ENCODE measurements around the gene SNTN.

SNTN gene

DNA sequence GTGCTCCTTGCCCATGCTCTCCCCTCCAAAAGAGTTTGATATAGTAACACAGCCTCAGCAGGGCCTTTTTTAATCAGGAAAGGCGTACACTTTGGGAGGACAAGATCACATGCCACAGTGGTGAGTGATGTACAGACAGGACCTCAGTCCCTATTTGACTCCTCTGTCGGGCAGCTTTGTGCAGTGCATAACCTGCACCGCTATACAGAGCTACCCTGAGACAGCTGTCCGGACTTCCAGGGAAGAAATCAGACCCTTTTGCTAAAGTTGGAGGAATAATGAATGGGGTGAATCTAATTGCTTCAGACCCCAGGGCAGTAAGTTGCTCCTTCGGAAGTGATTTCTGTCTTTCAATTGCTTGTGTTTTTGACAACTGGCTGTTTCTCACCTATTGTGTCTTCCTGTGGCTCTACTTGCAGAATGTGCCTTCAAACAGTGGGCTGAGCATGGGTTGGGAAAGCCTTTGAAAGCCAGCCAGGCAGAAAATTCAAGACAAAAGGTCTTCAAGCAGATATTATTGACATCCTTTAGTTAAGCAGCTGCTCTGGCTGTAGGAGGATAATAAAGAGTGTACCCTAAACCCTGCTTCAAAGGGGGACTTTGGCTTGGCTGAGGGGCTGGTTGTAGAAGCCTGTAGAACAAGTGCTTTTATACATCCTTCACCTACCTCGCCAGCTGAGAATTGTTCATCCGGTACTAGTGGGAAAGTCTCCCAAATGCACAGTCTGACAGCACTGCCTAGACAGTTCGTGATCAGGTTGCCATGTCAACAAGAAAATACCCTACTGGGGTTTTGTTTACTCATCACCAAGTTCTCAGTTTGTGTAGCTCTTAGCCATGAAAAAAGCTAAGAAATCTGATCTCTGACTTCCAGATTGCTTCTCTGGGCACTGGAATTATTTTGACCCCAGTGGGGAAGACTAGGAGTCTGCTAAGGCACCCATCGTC is 35.1 kb downstream of the SNTN start:
- no peak for TF ChIP-seq YY1 (IDR thresholded peaks at IDR 0.05; ENCODE audit: low read depth)
- TF ChIP-seq EP300 (IDR thresholded peaks at IDR 0.05; ENCODE audit: borderline replicate concordance): no peak
- TF ChIP-seq, protein P1, sequence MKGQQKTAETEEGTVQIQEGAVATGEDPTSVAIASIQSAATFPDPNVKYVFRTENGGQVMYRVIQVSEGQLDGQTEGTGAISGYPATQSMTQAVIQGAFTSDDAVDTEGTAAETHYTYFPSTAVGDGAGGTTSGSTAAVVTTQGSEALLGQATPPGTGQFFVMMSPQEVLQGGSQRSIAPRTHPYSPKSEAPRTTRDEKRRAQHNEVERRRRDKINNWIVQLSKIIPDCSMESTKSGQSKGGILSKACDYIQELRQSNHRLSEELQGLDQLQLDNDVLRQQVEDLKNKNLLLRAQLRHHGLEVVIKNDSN (IDR thresholded peaks at IDR 0.05): no peak
- TF ChIP-seq TAF1 (IDR thresholded peaks at IDR 0.05; ENCODE audit: low read depth): no peak
- no peak for TF ChIP-seq ZBTB7A (IDR thresholded peaks at IDR 0.05; ENCODE audit: low read depth)
- TF ChIP-seq RAD21 (IDR thresholded peaks at IDR 0.05; ENCODE audit: low read depth): no peak
- TF ChIP-seq, protein P2, sequence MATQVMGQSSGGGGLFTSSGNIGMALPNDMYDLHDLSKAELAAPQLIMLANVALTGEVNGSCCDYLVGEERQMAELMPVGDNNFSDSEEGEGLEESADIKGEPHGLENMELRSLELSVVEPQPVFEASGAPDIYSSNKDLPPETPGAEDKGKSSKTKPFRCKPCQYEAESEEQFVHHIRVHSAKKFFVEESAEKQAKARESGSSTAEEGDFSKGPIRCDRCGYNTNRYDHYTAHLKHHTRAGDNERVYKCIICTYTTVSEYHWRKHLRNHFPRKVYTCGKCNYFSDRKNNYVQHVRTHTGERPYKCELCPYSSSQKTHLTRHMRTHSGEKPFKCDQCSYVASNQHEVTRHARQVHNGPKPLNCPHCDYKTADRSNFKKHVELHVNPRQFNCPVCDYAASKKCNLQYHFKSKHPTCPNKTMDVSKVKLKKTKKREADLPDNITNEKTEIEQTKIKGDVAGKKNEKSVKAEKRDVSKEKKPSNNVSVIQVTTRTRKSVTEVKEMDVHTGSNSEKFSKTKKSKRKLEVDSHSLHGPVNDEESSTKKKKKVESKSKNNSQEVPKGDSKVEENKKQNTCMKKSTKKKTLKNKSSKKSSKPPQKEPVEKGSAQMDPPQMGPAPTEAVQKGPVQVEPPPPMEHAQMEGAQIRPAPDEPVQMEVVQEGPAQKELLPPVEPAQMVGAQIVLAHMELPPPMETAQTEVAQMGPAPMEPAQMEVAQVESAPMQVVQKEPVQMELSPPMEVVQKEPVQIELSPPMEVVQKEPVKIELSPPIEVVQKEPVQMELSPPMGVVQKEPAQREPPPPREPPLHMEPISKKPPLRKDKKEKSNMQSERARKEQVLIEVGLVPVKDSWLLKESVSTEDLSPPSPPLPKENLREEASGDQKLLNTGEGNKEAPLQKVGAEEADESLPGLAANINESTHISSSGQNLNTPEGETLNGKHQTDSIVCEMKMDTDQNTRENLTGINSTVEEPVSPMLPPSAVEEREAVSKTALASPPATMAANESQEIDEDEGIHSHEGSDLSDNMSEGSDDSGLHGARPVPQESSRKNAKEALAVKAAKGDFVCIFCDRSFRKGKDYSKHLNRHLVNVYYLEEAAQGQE (IDR thresholded peaks at IDR 0.05; ENCODE audit: low read depth): no peak
- TF ChIP-seq CEBPB (IDR thresholded peaks at IDR 0.05): no peak
- TF ChIP-seq FOXM1 (IDR thresholded peaks at IDR 0.05; ENCODE audit: borderline replicate concordance, low read depth): no peak
- TF ChIP-seq TCF12 (IDR thresholded peaks at IDR 0.05; ENCODE audit: low read depth): no peak

DNA sequence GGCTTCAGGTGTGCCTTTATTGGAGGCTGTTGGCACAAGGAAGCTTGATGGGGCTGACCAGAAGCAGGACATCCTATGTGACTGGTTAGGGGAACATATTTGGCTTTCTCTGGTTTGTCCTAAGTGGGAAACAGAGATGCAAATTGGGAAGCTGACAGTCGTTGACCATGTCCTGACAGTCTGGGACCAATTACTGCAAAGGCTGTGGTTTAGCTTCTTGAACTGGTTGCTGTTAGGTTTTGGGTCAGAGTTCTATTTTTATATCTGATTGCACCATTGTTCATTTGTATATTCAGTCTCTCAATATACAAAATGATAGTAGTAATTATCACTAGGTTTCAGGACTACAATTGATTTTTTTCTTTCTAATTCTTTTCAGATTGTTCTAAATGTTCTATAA is 36.8 kb downstream of the SNTN start:
- no peak for TF ChIP-seq TCF12 (IDR thresholded peaks at IDR 0.05; ENCODE audit: low read depth)
- no peak for TF ChIP-seq TEAD4 (IDR thresholded peaks at IDR 0.05)
- TF ChIP-seq FOXM1 (IDR thresholded peaks at IDR 0.05; ENCODE audit: borderline replicate concordance, low read depth): no peak
- no peak for TF ChIP-seq ZBTB7A (IDR thresholded peaks at IDR 0.05; ENCODE audit: low read depth)
- TF ChIP-seq, protein P1 (IDR thresholded peaks at IDR 0.05): no peak
- TF ChIP-seq TAF1 (IDR thresholded peaks at IDR 0.05; ENCODE audit: low read depth): no peak
- no peak for TF ChIP-seq CEBPB (IDR thresholded peaks at IDR 0.05)
- TF ChIP-seq EGR1 (IDR thresholded peaks at IDR 0.05): no peak
- TF ChIP-seq RAD21 (IDR thresholded peaks at IDR 0.05; ENCODE audit: low read depth): no peak
- no peak for TF ChIP-seq EP300 (IDR thresholded peaks at IDR 0.05; ENCODE audit: borderline replicate concordance)
- no peak for TF ChIP-seq CREB1 (IDR thresholded peaks at IDR 0.05; ENCODE audit: low read depth)
- no peak for TF ChIP-seq NFIC (IDR thresholded peaks at IDR 0.05)
- TF ChIP-seq YY1 (IDR thresholded peaks at IDR 0.05; ENCODE audit: low read depth): no peak
- TF ChIP-seq, protein P3, sequence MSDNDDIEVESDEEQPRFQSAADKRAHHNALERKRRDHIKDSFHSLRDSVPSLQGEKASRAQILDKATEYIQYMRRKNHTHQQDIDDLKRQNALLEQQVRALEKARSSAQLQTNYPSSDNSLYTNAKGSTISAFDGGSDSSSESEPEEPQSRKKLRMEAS (IDR thresholded peaks at IDR 0.05): no peak
- TF ChIP-seq, protein P2 (IDR thresholded peaks at IDR 0.05; ENCODE audit: low read depth): no peak

DNA sequence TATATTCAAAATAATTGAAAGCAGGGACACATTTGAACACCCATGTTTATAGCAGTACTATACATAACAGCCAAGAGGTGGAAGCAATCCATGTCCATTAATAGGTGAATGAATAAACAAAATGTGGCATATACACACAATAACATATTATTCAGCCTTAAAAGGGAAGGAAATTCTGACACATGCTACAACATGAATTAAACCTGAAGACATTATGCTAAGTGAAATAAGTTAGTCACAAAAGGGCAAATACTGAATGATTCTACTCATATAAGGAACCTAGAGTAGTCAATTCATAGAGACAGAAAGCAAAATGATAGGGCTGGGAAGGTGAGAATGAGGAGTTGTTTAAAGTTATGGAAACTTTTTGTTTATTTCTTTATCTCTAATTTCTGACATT is 40.9 kb downstream of the SNTN start:
- no peak for TF ChIP-seq NFIC (IDR thresholded peaks at IDR 0.05)
- no peak for TF ChIP-seq TCF12 (IDR thresholded peaks at IDR 0.05; ENCODE audit: low read depth)
- TF ChIP-seq YY1 (IDR thresholded peaks at IDR 0.05; ENCODE audit: low read depth): no peak
- TF ChIP-seq RAD21 (IDR thresholded peaks at IDR 0.05; ENCODE audit: low read depth): no peak
- TF ChIP-seq, protein P2 (IDR thresholded peaks at IDR 0.05; ENCODE audit: low read depth): no peak
- no peak for TF ChIP-seq EGR1 (IDR thresholded peaks at IDR 0.05)
- no peak for TF ChIP-seq ZBTB7A (IDR thresholded peaks at IDR 0.05; ENCODE audit: low read depth)
- TF ChIP-seq, protein P3 (IDR thresholded peaks at IDR 0.05): no peak
- TF ChIP-seq EP300 (IDR thresholded peaks at IDR 0.05; ENCODE audit: borderline replicate concordance): no peak
- no peak for TF ChIP-seq TAF1 (IDR thresholded peaks at IDR 0.05; ENCODE audit: low read depth)
- TF ChIP-seq CEBPB (IDR thresholded peaks at IDR 0.05): no peak

DNA sequence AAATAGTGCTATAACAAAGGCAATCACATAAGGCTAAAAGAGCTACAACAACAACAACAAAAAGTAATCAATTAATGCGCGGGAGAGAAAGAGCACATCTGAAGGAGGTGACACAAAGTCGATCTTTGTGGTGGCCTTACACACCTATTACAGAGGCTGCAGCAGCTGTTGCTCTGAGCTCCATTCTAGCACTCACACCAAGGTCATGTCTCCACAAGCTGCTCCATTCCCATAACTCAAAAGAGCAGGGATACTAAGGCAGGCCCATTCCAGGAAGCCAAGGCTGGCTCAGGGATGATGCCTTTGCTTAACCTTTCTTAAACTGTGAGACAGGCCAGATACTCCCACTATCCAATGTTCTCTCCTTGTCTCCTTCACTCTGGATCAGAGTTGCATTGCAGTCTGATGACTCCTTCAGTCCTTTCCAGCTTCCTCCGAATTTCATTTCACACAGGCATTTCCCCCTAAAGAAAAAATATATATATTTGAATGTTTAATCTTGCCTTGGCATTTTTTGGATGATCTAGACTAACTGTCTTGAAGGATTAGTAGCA is 52.7 kb downstream of the SNTN start:
- TF ChIP-seq CREB1 (IDR thresholded peaks at IDR 0.05; ENCODE audit: low read depth): no peak
- no peak for TF ChIP-seq RAD21 (IDR thresholded peaks at IDR 0.05; ENCODE audit: low read depth)
- no peak for TF ChIP-seq TCF12 (IDR thresholded peaks at IDR 0.05; ENCODE audit: low read depth)
- TF ChIP-seq, protein P3 (IDR thresholded peaks at IDR 0.05): no peak
- TF ChIP-seq, protein P1 (IDR thresholded peaks at IDR 0.05): no peak
- no peak for TF ChIP-seq ZBTB7A (IDR thresholded peaks at IDR 0.05; ENCODE audit: low read depth)
- TF ChIP-seq EP300 (IDR thresholded peaks at IDR 0.05; ENCODE audit: borderline replicate concordance): no peak
- TF ChIP-seq YY1 (IDR thresholded peaks at IDR 0.05; ENCODE audit: low read depth): no peak
- no peak for TF ChIP-seq EGR1 (IDR thresholded peaks at IDR 0.05)
- TF ChIP-seq TAF1 (IDR thresholded peaks at IDR 0.05; ENCODE audit: low read depth): no peak
- TF ChIP-seq FOXM1 (IDR thresholded peaks at IDR 0.05; ENCODE audit: borderline replicate concordance, low read depth): no peak
- no peak for TF ChIP-seq NFIC (IDR thresholded peaks at IDR 0.05)
- no peak for TF ChIP-seq CEBPB (IDR thresholded peaks at IDR 0.05)
- TF ChIP-seq, protein P2 (IDR thresholded peaks at IDR 0.05; ENCODE audit: low read depth): no peak
- no peak for TF ChIP-seq TEAD4 (IDR thresholded peaks at IDR 0.05)
